ENCODE results near the gene ANKRD35. TPM values are rescaled to one million over a fixed set of nuclear protein-coding genes. Genes with fewer than 3 reads are reported as not detected.
"Not testable (repeated sequence)": the region's sequence is repeated elsewhere in the genome, so short reads cannot be mapped to it uniquely, and the experiment has no call there.

ANKRD35 gene
- total and polyA plus RNA-seq, 4 donors, result 2.0 to 3.7 (median 2.8) TPM

GRCh38 chr1:145927063-145927886 is 41.6 kb upstream of the ANKRD35 start, which contains the start of gene RBM8A:
TSS of gene RBM8A (minus strand) at chr1:145927484. CDS start at chr1:145927426, 58 bp downstream.
- TF ChIP-seq CTCF (IDR thresholded peaks at IDR 0.05; ENCODE audit: control extremely low read depth, extremely low read depth), result peak; percentile 19
- Histone ChIP-seq H3K4me3 (peak within 1 kb of the TSS; percentile 79), H3K9me3 (ENCODE audit: control insufficient read depth in 4 of 4, insufficient read depth in 3 of 4, low read length in 3 of 4) (no peaks in the 10 kb centered on the region), H3K27ac (ENCODE audit: low read depth in 1 of 2, low read length in 1 of 2) (peak within 1 kb of the TSS; percentile 93 to 97), H3K36me3 (ENCODE audit: control insufficient read depth in 4 of 4, insufficient read depth in 4 of 4, low read length in 4 of 4) (peaks cover 0 to 10% (median 4%) of the 10 kb centered on the region in 4 donors), H3K4me1 (ENCODE audit: control insufficient read depth in 5 of 5, insufficient read depth in 5 of 5, low read length in 5 of 5) (peaks cover 4 to 10% (median 7%) of the 10 kb centered on the region in 5 donors), H3K9ac (ENCODE audit: insufficient read depth in 1 of 2, low read length in 2 of 2) (peak within 1 kb of the TSS; percentile 87 to 96), H3K27me3 (ENCODE audit: control insufficient read depth in 3 of 3, insufficient read depth in 3 of 3, low read length in 2 of 3) (no peaks in the 10 kb centered on the region)
- WGBS, 2 donors, result 0% methylated on average over 41 of the region's 41 CpGs
- ATAC-seq (ENCODE audit: insufficient read depth, low FRiP score) (peak; percentile 100), DNase-seq (peak; percentile 98 to 100 (median 99))

DNA sequence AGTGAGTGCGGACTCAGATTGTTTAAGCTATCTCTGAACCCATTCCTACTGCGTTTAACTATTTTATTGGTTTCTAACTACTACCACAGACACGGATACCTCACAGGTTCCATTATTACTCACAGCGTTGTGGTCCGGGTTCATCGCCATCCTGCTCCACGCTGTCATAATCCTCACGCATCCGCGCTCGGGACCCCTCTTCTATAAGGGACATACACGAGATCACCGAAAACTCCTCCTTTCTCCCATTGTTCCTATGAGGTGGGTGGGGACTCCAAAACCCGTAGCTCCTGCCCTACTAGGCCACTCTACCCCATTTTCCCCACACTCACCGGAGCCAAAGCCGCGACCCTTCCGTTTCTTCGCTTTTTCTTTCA is 41.0 kb upstream of the ANKRD35 start:
- H3K4me3 ChIP-seq, result peak overlapping the region; percentile 79
- DNase-seq, result no peak
- TF ChIP-seq CTCF (IDR thresholded peaks at IDR 0.05; ENCODE audit: control extremely low read depth, extremely low read depth), result no peak
- no peaks in the 10 kb centered on the region for H3K27me3 ChIP-seq (ENCODE audit: control insufficient read depth in 3 of 3, insufficient read depth in 3 of 3, low read length in 2 of 3)
- peak overlapping the region; percentile 93 to 97 for H3K27ac ChIP-seq (ENCODE audit: low read depth in 1 of 2, low read length in 1 of 2)
- H3K36me3 ChIP-seq (ENCODE audit: control insufficient read depth in 4 of 4, insufficient read depth in 4 of 4, low read length in 4 of 4), result peaks cover 0 to 10% (median 4%) of the 10 kb centered on the region in 4 donors
- WGBS, 2 donors, result 5 to 11% methylated on average over 19 of the region's 19 CpGs
- peaks cover 4 to 10% (median 7%) of the 10 kb centered on the region in 5 donors for H3K4me1 ChIP-seq (ENCODE audit: control insufficient read depth in 5 of 5, insufficient read depth in 5 of 5, low read length in 5 of 5)
- no peaks in the 10 kb centered on the region for H3K9me3 ChIP-seq (ENCODE audit: control insufficient read depth in 4 of 4, insufficient read depth in 3 of 4, low read length in 3 of 4)
- ATAC-seq (ENCODE audit: insufficient read depth, low FRiP score), result no peak
- H3K9ac ChIP-seq (ENCODE audit: insufficient read depth in 1 of 2, low read length in 2 of 2), result peak overlapping the region; percentile 87 to 92

GRCh38 chr1:145922266-145922665 is 36.6 kb upstream of the ANKRD35 start:
- 39 to 73% methylated on average over 2 of the region's 2 CpGs for WGBS, 2 donors
- Histone ChIP-seq H3K27ac (ENCODE audit: low read depth in 1 of 2, low read length in 1 of 2) (no peak overlapping the region), H3K9ac (ENCODE audit: insufficient read depth in 1 of 2, low read length in 2 of 2) (no peak overlapping the region), H3K4me3 (no peak overlapping the region), H3K9me3 (ENCODE audit: control insufficient read depth in 4 of 4, insufficient read depth in 3 of 4, low read length in 3 of 4) (no peaks in the 10 kb centered on the region), H3K36me3 (ENCODE audit: control insufficient read depth in 4 of 4, insufficient read depth in 4 of 4, low read length in 4 of 4) (peaks cover 0 to 14% (median 4%) of the 10 kb centered on the region in 4 donors), H3K27me3 (ENCODE audit: control insufficient read depth in 3 of 3, insufficient read depth in 3 of 3, low read length in 2 of 3) (no peaks in the 10 kb centered on the region), H3K4me1 (ENCODE audit: control insufficient read depth in 5 of 5, insufficient read depth in 5 of 5, low read length in 5 of 5) (peaks cover 10 to 25% (median 14%) of the 10 kb centered on the region in 5 donors)
- no peak for TF ChIP-seq CTCF (IDR thresholded peaks at IDR 0.05; ENCODE audit: control extremely low read depth, extremely low read depth)
- DNase-seq, result no peak
- ATAC-seq (ENCODE audit: insufficient read depth, low FRiP score), result no peak

GRCh38 chr1:145920297-145920696 is 34.6 kb upstream of the ANKRD35 start:
- ATAC-seq (ENCODE audit: insufficient read depth, low FRiP score); DNase-seq; H3K27ac ChIP-seq (ENCODE audit: low read depth in 1 of 2, low read length in 1 of 2); H3K9ac ChIP-seq (ENCODE audit: insufficient read depth in 1 of 2, low read length in 2 of 2); H3K9me3 ChIP-seq (ENCODE audit: control insufficient read depth in 4 of 4, insufficient read depth in 3 of 4, low read length in 3 of 4); H3K4me3 ChIP-seq; H3K27me3 ChIP-seq (ENCODE audit: control insufficient read depth in 3 of 3, insufficient read depth in 3 of 3, low read length in 2 of 3): not testable (repeated sequence)
- 96 to 100% methylated on average over 2 of the region's 4 CpGs for WGBS, 2 donors
- Histone ChIP-seq H3K36me3 (ENCODE audit: control insufficient read depth in 4 of 4, insufficient read depth in 4 of 4, low read length in 4 of 4) (peaks cover 3 to 15% (median 4%) of the 10 kb centered on the region in 4 donors), H3K4me1 (ENCODE audit: control insufficient read depth in 5 of 5, insufficient read depth in 5 of 5, low read length in 5 of 5) (peaks cover 4 to 17% (median 8%) of the 10 kb centered on the region in 5 donors)
